ENCODE results near the gene CD2AP.
"Not testable (repeated sequence)": the region's sequence is repeated elsewhere in the genome, so short reads cannot be mapped to it uniquely, and the experiment has no call there.

The CD2AP gene

GRCh38 chr6:47457370-47457769 is 20.2 kb upstream of the CD2AP start:
- no peak for DNase-seq (ENCODE audit: low read depth)

DNA sequence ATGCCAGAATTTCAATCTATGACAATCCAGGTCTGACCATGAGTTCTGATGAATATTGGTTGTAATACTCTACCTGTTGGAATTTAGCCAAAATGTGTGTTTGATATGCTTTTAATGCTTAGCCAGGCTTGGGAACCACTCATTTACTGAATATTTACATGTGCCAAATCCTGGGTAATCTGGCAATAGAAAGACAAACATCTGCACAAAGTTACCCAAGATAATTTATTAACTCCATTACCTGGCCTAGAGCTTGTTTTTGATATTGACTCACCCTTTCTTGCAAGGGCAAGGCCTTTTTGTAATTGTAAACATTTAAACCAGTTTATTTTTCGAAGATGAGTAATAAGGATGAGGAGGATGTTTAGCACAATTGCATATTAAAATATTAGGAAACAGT is 13.5 kb upstream of the CD2AP start:
- DNase-seq (ENCODE audit: low read depth), result no peak

DNA sequence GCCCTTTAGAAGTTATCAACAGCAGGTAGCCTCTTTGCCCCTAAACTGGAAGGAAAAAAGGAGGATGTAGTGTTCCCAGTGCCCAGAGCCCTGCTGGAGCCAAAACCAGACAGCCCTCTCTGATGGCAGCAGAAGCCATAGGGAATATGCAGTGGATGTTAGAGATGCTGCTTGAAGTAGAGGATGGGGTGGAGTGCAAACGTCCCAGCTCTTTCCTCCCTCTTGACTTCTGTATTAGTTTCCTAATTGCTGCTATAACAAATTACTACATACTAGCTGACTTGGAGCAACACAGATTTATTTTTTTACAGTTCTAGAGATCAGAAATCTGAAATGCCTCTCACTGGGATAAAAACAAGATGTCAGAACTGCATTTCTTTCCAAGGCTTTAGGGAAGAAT is 12.5 kb upstream of the CD2AP start:
- DNase-seq (ENCODE audit: low read depth), result no peak

GRCh38 chr6:47471911-47472310 is 5.7 kb upstream of the CD2AP start:
- no peak for DNase-seq (ENCODE audit: low read depth)

DNA sequence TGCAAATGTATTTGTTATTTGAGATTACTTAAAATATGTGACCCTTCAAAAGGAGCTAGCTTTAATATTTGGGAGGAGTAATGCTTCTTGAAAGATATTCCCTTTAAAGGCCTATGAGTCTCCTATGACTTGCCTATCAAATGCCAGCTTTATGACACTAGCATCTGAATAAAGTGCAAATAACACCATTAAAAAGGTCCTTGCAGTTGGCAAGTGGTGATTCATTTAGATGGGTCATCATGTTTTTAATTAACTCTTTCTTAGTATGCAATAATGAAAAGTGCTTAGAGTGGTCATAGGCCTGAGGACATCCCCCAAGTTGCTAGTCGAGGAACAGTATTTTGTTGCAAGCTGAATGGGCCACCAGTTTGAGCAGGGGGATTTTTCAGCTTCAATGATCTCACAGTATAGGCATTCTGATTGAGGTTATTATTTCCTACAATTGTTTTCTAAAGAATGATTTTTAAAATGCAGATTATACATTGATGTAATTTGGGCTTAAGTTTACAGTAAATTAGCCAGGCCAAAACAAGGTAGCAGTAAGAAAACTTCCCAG is 3.7 kb upstream of the CD2AP start:
- DNase-seq (ENCODE audit: low read depth), result no peak

GRCh38 chr6:47475319-47475816 is 2.2 kb upstream of the CD2AP start:
- DNase-seq (ENCODE audit: low read depth), result no peak

- DNase-seq (ENCODE audit: low read depth), result no peak
These were observed 650 bp upstream of the CD2AP start for GRCh38 chr6:47476781-47477496.

DNA sequence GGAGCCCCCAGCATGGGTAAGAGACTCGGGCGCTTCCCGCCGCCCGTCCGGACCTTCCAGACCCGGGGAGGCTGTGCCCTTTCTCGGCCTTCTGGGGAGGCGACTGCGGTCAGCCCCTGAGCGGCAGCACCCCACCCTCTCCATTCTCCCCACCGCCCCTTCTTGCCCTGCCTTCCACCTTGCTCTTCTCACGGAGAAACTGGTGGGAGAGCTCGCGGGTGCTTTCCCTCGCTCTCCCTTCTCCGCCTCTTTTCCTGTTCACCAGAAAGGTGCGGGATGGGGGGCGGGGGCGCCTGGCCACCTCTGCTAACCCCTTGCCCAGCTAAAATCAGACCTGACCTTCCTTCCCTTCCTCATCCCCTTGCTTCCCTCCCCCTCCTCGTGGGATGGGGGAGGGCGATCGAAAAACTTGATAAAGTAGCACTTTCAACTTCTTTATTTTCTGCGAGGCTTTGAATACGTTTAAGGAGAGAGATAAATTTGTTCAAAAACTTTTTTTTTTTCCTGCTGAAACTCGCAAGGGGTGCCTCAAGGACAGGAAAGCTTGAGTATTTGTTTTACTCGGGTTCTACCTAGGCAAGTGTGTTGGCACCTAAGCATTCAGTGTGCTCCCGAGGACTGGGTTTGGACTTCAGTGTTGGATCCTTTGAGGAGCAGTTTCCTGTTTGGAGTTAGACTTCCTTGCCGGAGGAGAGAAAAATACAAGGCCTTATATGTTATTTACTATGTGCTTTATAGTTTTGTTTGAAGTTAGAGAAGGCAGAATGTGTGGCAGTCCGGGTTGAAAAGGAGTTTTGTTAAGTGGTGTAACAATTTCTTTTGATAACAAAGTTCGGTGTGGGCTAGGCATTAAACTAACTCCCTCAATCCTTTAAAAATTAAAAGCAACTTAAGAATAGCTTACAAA is 897 bp downstream of the CD2AP start:
- peak; percentile 48 for DNase-seq (ENCODE audit: low read depth)

- peak; percentile 20 for DNase-seq (ENCODE audit: low read depth)
These were observed 1.5 kb downstream of the CD2AP start for GRCh38 chr6:47479140-47479508.

DNA sequence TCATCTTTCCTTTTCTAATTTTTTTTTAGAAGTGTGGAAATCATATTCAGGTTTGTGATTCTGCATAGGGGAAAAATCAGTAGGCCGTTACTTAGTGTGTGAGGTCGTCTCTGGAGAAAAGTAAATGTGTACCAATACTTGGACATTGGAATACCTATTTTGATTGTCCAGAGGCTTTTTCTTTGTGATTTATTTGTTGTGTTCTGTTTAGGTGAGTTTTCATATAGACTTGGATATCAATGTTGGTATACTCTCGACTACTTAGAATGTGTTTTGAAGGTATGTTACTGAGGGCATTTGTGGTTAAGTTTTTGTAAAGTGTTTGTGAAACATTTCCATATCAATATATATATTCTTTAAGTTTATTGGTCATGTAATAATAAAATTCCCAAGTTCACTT is 2.3 kb downstream of the CD2AP start:
- no peak for DNase-seq (ENCODE audit: low read depth)

DNA sequence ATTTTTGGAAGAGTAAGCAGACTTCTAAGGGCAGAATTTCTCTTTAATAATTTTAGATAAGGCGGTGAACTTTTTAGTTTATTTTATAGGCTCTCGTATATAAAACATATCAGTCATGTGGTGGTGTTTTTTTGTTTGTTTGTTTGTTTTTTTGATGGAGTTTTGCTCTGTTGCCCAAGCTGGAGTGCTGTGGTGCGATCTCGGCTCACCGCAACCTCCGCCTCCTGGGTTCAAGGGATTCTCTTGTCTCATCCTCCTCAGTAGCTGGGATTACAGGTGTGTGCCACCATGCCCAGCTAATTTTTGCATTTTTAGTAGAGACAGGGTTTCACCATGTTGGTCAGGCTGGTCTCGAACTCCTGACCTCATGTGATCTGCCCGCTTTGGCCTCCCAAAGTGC is 3.6 kb downstream of the CD2AP start:
- not testable (repeated sequence) for DNase-seq (ENCODE audit: low read depth)

DNA sequence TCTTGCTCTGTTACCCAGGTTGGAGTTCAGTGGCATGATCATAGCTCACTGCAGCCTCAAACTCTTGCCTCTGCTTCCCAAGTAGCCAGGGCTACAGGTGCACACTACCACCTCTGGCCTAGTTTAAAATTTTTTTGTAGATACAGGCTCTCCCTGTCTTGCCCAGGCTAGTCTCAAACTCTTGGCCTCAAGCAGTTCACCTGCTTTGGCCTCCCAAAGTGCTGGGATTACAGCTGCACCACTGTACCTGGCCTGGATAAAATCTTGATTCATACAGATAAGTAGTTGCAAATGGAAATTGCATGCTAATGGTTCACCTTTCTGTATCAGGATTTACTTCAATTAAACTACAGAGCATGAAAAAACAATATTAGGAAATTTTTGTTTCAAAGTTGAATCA is 4.2 kb downstream of the CD2AP start:
- no peak for DNase-seq (ENCODE audit: low read depth)

DNA sequence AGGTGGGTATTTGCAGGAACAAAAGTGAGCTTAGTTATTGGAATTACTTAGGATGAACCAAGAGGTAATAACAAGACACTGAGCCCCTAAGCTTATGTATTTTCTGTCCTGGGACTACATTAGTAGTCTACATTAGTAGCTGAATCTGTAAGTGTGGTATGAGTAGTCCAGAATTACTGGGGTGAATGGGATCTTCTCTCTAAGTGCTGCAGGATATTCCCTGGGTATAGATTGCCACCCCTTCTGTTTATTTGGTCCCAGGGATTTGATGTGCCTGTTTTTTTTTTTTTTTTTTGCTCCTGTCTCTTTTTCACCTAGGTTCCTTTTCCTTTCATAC is 5.9 kb downstream of the CD2AP start:
- DNase-seq (ENCODE audit: low read depth), result no peak

GRCh38 chr6:47483853-47484546 is 6.4 kb downstream of the CD2AP start:
- peak; percentile 55 for DNase-seq (ENCODE audit: low read depth)

- peak; percentile 90 for DNase-seq (ENCODE audit: low read depth)
These were observed 7.0 kb downstream of the CD2AP start for GRCh38 chr6:47484616-47485015.

DNA sequence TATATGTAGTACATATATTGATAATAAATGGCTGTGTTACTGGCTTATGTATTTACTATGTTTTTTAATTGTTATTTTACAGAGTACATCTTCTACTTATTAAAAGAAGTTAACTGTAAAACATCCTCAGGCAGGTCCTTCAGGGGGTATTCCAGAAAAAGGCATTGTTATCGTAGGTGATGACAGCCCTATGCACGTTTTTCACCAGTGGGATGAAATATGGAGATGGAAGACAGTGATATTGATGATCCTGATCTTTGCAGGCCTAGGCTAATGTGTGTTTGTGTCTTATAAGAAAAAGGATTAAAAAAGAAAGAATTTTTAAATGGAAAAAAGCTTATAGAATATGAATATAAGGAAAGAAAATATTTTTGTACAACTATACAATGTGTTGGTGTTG is 7.5 kb downstream of the CD2AP start:
- no peak for DNase-seq (ENCODE audit: low read depth)

DNA sequence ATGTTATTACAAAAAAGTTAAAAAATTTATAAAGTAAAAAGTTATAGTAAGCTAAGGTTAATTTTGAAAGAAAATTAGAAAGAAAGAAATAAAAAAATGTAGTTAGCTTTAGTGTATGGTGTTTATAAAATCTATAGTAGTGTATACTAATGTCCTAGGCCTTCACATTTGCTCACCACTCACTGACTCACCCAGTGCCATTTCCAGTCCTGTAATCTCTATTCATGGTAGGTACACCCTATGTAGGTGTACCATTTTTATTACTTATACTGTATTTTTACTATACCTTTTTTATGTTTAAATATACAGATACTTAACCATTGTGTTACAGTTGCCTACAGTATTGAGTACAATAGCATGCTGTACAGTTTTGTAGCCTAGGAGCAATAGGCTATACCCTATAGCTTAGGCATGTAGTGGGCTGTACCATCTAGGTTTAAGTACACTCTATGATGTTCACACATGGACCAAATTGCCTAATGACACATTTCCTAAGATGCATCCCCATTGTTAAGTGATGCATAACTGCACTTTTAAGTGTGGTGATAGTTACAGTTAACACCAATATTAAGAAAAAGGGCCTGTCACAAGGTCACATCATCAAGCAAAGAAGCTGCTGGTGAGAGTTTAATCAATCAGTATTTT is 8.0 kb downstream of the CD2AP start:
- DNase-seq (ENCODE audit: low read depth), result no peak

DNA sequence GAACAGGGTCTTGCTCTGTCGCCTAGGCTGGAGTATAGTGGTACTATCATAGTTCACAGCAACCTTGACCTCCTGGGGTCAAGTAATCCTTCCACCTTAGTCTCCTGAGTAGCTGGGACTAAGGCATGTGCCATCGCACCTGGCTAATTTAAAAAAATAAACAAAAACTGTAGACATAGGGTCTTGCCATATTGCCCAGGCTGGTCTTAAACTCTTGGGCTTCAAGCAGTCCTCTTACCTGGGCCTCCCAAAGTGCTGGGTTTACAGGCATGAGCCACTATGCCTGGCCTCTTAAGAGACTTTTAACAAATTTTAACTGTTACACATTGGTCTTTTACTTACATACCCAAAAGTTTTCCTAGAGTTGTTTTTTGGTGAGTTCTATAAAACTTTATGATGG is 12.4 kb downstream of the CD2AP start:
- no peak for DNase-seq (ENCODE audit: low read depth)

DNA sequence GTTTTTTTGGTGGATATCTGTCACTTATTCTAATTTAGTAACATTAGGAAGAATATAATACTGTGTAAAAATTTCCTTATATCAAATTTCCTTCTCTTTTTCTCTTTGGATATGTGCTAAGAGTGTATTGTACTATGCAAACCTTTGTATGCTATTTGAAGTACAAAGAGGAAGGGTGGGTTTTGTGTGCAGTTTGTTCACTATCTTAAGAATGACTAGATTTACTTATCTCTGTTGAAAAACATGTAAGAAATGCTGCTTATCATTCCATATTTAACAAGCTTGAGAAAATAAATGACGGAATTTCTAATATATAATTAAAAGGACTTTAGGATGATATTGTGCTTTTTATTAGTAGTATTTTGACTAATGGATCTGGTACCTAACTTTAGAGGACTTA is 13.1 kb downstream of the CD2AP start:
- no peak for DNase-seq (ENCODE audit: low read depth)

- DNase-seq (ENCODE audit: low read depth), result no peak
These were observed 14.8 kb downstream of the CD2AP start for GRCh38 chr6:47492355-47492754.

DNA sequence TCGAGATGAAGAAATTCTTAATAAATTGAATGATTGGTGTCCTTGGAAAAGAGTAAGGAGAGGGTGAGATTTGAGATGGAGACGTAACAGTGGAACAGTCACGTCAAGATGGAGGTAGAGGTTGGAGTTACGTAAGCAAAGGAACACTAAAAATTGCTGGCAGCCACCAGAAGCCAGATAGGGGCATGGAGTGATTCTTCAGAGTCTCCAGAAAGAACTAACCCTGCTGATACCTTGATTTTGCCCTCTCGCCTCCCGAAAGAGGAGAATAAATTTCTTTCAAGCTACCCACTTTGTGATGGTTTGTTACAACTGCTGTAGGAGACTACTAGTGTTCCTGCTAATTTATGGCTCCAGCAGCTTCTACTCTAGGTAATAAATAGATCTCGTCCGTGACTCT is 17.6 kb downstream of the CD2AP start:
- DNase-seq (ENCODE audit: low read depth), result no peak

GRCh38 chr6:47495954-47496545 is 18.5 kb downstream of the CD2AP start:
- DNase-seq (ENCODE audit: low read depth), result no peak

Data from EH (cell line).